Measurements from ENCODE around the gene NDUFS1. TPM values are rescaled to one million over a fixed set of nuclear protein-coding genes. Genes with fewer than 3 reads are reported as not detected.

NDUFS1 gene
- total and polyA plus RNA-seq, 2 experiments from 2014 or later = 34.5 to 97.9 TPM

DNA sequence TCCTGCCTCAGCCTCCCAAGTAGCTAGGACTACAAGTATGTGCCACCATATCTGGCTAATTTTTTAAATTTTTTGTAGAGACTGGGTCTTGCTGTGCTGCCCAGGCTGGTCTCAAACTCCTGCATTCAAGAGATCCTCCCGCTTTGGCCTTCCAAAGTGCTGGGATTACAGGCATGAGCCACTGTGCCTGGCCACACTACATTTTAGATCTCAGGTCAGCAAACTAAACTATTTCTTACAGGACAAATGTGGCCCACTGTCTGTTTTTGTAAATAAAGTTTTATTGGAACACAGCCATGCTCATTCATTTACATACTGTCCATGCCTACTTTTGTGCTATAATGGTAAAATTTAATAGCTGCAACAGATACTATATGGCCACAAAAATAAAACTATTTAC, 91.0 kb downstream of the NDUFS1 start:
- Histone ChIP-seq H3K4me1 (ENCODE audit: insufficient read depth) (peaks cover 18% of the 10 kb centered on the region), H4K20me1 (replicated peaks; ENCODE audit: insufficient read depth) (peaks cover 6% of the 10 kb centered on the region; the same call in 1 of the 2 replicates), H3K27ac (ENCODE audit: low read depth) (no peak overlapping the region), H3K79me2 (replicated peaks; ENCODE audit: insufficient read depth) (peaks cover 100% of the 10 kb centered on the region), H3K36me3 (ENCODE audit: insufficient read depth) (no peaks in the 10 kb centered on the region), H3F3A (replicated peaks; ENCODE audit: low read depth) (no peaks in the 10 kb centered on the region), H3K4me3 (no peak overlapping the region), H3K27me3 (ENCODE audit: insufficient read depth) (no peaks in the 10 kb centered on the region), H3K4me2 (no peak overlapping the region), H3K9me2 (ENCODE audit: insufficient read depth) (no peaks in the 10 kb centered on the region), H2AFZ (no peak overlapping the region)
- Mint-ChIP-seq H3K4me3 (no peak overlapping the region), H3K36me3 (ENCODE audit: low read depth) (peaks cover 40% of the 10 kb centered on the region; the same call in 2 of the 3 replicates), H3K9me3 (no peaks in the 10 kb centered on the region), H3K27me3 (ENCODE audit: insufficient read depth, low read depth, poor library complexity) (peaks cover 2% of the 10 kb centered on the region), H3K4me1 (peaks cover 25% of the 10 kb centered on the region), H3K27ac (no peak overlapping the region)
- TF ChIP-seq NANOG (IDR thresholded peaks at IDR 0.05; ENCODE audit: borderline replicate concordance) (no peak), EZH2phosphoT487 (IDR thresholded peaks at IDR 0.05; ENCODE audit: unreplicated experiment) (no peak), ZNF331 (CRISPR knock-in tag; IDR thresholded peaks at IDR 0.05; ENCODE audit: low read depth) (no peak), STAT1 (IDR thresholded peaks at IDR 0.05; ENCODE audit: unreplicated experiment) (no peak), ZNF114 (CRISPR knock-in tag; IDR thresholded peaks at IDR 0.05) (no peak)
- TF ChIP-seq, protein P1, sequence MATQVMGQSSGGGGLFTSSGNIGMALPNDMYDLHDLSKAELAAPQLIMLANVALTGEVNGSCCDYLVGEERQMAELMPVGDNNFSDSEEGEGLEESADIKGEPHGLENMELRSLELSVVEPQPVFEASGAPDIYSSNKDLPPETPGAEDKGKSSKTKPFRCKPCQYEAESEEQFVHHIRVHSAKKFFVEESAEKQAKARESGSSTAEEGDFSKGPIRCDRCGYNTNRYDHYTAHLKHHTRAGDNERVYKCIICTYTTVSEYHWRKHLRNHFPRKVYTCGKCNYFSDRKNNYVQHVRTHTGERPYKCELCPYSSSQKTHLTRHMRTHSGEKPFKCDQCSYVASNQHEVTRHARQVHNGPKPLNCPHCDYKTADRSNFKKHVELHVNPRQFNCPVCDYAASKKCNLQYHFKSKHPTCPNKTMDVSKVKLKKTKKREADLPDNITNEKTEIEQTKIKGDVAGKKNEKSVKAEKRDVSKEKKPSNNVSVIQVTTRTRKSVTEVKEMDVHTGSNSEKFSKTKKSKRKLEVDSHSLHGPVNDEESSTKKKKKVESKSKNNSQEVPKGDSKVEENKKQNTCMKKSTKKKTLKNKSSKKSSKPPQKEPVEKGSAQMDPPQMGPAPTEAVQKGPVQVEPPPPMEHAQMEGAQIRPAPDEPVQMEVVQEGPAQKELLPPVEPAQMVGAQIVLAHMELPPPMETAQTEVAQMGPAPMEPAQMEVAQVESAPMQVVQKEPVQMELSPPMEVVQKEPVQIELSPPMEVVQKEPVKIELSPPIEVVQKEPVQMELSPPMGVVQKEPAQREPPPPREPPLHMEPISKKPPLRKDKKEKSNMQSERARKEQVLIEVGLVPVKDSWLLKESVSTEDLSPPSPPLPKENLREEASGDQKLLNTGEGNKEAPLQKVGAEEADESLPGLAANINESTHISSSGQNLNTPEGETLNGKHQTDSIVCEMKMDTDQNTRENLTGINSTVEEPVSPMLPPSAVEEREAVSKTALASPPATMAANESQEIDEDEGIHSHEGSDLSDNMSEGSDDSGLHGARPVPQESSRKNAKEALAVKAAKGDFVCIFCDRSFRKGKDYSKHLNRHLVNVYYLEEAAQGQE (IDR thresholded peaks at IDR 0.05; ENCODE audit: unreplicated experiment) = no peak
- TF ChIP-seq, protein P2, sequence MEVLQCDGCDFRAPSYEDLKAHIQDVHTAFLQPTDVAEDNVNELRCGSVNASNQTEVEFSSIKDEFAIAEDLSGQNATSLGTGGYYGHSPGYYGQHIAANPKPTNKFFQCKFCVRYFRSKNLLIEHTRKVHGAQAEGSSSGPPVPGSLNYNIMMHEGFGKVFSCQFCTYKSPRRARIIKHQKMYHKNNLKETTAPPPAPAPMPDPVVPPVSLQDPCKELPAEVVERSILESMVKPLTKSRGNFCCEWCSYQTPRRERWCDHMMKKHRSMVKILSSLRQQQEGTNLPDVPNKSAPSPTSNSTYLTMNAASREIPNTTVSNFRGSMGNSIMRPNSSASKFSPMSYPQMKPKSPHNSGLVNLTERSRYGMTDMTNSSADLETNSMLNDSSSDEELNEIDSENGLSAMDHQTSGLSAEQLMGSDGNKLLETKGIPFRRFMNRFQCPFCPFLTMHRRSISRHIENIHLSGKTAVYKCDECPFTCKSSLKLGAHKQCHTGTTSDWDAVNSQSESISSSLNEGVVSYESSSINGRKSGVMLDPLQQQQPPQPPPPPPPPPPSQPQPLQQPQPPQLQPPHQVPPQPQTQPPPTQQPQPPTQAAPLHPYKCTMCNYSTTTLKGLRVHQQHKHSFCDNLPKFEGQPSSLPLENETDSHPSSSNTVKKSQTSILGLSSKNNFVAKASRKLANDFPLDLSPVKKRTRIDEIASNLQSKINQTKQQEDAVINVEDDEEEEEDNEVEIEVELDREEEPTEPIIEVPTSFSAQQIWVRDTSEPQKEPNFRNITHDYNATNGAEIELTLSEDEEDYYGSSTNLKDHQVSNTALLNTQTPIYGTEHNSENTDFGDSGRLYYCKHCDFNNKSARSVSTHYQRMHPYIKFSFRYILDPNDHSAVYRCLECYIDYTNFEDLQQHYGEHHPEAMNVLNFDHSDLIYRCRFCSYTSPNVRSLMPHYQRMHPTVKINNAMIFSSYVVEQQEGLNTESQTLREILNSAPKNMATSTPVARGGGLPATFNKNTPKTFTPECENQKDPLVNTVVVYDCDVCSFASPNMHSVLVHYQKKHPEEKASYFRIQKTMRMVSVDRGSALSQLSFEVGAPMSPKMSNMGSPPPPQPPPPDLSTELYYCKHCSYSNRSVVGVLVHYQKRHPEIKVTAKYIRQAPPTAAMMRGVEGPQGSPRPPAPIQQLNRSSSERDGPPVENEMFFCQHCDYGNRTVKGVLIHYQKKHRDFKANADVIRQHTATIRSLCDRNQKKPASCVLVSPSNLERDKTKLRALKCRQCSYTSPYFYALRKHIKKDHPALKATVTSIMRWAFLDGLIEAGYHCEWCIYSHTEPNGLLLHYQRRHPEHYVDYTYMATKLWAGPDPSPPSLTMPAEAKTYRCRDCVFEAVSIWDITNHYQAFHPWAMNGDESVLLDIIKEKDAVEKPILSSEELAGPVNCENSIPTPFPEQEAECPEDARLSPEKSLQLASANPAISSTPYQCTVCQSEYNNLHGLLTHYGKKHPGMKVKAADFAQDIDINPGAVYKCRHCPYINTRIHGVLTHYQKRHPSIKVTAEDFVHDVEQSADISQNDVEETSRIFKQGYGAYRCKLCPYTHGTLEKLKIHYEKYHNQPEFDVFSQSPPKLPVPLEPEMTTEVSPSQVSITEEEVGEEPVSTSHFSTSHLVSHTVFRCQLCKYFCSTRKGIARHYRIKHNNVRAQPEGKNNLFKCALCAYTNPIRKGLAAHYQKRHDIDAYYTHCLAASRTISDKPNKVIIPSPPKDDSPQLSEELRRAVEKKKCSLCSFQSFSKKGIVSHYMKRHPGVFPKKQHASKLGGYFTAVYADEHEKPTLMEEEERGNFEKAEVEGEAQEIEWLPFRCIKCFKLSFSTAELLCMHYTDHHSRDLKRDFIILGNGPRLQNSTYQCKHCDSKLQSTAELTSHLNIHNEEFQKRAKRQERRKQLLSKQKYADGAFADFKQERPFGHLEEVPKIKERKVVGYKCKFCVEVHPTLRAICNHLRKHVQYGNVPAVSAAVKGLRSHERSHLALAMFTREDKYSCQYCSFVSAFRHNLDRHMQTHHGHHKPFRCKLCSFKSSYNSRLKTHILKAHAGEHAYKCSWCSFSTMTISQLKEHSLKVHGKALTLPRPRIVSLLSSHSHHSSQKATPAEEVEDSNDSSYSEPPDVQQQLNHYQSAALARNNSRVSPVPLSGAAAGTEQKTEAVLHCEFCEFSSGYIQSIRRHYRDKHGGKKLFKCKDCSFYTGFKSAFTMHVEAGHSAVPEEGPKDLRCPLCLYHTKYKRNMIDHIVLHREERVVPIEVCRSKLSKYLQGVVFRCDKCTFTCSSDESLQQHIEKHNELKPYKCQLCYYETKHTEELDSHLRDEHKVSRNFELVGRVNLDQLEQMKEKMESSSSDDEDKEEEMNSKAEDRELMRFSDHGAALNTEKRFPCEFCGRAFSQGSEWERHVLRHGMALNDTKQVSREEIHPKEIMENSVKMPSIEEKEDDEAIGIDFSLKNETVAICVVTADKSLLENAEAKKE (CRISPR knock-in tag; IDR thresholded peaks at IDR 0.05) = no peak
- TF ChIP-seq, protein P3, sequence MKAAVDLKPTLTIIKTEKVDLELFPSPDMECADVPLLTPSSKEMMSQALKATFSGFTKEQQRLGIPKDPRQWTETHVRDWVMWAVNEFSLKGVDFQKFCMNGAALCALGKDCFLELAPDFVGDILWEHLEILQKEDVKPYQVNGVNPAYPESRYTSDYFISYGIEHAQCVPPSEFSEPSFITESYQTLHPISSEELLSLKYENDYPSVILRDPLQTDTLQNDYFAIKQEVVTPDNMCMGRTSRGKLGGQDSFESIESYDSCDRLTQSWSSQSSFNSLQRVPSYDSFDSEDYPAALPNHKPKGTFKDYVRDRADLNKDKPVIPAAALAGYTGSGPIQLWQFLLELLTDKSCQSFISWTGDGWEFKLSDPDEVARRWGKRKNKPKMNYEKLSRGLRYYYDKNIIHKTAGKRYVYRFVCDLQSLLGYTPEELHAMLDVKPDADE (IDR thresholded peaks at IDR 0.05) = no peak
- DNase-seq (ENCODE audit: low spot score) (no peak), ATAC-seq (no peak)

All from GM23338 (cell line).